ENCODE results near the gene VAV2. TPM values are rescaled to one million over a fixed set of nuclear protein-coding genes. Genes with fewer than 3 reads are reported as not detected.

Gene VAV2
- total and polyA plus RNA-seq, 11 donors, result 3.3 to 9.9 (median 5.3) TPM

DNA sequence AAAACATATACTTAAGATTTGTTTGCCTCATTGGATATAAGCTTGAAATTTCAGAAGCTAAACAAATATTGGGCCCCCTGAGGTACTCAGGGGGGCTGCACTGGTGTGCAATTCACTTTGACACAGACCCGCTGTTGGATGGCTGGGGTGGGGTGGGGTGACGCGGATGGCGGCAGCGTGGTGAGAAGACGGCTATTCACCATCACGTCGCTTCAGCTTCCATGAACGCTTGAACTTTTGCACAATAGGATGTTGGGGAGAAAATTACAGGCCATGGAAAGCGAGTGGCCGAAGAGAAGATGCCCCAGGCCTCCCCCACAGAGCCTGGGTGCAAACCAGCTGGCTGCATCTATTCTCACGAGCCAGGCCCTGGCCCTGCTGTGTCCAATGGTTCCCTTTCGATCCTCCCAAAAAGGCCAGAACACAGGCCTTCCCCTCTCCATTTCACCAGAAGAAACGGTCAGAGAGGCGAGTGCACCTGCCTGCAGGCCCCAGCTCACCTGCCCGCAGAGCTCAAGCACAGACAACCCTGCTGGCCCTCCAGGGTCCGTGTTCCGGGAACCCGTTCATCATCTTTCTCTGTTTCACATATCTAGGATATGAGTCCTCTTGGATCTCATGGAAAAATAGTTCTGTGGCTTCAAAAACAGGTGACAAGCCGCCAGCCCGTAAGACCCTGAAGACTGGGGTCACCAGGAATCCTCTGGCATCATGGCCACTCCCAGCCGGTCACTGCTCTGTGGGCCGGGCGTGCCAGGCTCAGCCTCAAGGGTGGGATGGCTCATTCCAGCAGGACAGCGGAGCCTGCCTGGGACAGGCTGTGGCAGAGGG is 207.2 kb downstream of the VAV2 start:
- H3K27ac ChIP-seq, result no peak overlapping the region
- DNase-seq, result peak in 2 of 5 donors; percentile 13 to 34
- H3K4me1 ChIP-seq, result peaks cover 0 to 42% (median 9%) of the 10 kb centered on the region in 12 donors
- intact Hi-C loops (cut with DNase I), result loop anchor here in 3 of 10 donors (10.0 kb wide), 2 partner anchors 310 to 320 kb away; no protein-coding TSS in a partner anchor
- H3K9me3 ChIP-seq, result no peaks in the 10 kb centered on the region
- 94 to 96% (median 96%) methylated on average over 25 of the region's 25 CpGs for WGBS, 4 donors
- peaks cover 0 to 2% (median 0%) of the 10 kb centered on the region in 9 donors for H3K36me3 ChIP-seq
- ATAC-seq, result no peak
- TF ChIP-seq, protein P1, sequence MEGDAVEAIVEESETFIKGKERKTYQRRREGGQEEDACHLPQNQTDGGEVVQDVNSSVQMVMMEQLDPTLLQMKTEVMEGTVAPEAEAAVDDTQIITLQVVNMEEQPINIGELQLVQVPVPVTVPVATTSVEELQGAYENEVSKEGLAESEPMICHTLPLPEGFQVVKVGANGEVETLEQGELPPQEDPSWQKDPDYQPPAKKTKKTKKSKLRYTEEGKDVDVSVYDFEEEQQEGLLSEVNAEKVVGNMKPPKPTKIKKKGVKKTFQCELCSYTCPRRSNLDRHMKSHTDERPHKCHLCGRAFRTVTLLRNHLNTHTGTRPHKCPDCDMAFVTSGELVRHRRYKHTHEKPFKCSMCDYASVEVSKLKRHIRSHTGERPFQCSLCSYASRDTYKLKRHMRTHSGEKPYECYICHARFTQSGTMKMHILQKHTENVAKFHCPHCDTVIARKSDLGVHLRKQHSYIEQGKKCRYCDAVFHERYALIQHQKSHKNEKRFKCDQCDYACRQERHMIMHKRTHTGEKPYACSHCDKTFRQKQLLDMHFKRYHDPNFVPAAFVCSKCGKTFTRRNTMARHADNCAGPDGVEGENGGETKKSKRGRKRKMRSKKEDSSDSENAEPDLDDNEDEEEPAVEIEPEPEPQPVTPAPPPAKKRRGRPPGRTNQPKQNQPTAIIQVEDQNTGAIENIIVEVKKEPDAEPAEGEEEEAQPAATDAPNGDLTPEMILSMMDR (IDR thresholded peaks at IDR 0.05), result no peak
- TF ChIP-seq POLR2A (IDR thresholded peaks at IDR 0.05), result no peak
- no peaks in the 10 kb centered on the region for H3K27me3 ChIP-seq
- no peak overlapping the region for H3K4me3 ChIP-seq

DNA sequence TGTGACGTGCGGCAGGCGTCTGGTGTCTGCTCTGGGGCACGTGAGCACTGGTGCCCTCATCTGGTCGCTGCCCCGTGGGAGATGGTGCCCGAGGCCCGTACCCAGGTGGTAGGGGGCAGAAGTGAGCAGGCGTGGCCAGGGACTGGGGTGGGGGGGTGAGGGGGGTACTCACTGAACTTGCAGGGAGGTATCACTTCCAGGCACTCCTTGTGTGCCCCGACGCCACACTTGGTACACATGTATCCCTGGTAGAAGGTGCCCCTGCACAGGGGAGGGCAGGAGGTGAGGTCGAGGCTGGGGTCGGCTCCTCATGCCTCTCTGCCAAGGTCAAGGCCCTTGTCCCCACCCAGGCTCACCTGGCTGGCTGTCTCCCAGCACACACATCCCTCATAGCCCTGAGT is 208.8 kb downstream of the VAV2 start:
- Histone ChIP-seq H3K27ac (no peak overlapping the region), H3K4me1 (peaks cover 0 to 26% (median 0%) of the 10 kb centered on the region in 12 donors), H3K36me3 (peaks cover 0 to 11% (median 0%) of the 10 kb centered on the region in 9 donors), H3K4me3 (no peak overlapping the region), H3K9me3 (no peaks in the 10 kb centered on the region), H3K27me3 (no peaks in the 10 kb centered on the region)
- intact Hi-C loops (cut with DNase I), result loop anchor here in 4 of 10 donors (2.0 to 10.0 kb wide), 3 partner anchors 211 to 321 kb away; no protein-coding TSS in a partner anchor
- ATAC-seq (peak in 1 of 4 donors; percentile 35), DNase-seq (peak in 2 of 5 donors; percentile 31 to 52)
- WGBS, 4 donors, result 61 to 83% (median 77%) methylated on average over 10 to 13 of the region's 13 CpGs
- TF ChIP-seq, protein P1 (IDR thresholded peaks at IDR 0.05), result no peak
- no peak for TF ChIP-seq POLR2A (IDR thresholded peaks at IDR 0.05)

DNA sequence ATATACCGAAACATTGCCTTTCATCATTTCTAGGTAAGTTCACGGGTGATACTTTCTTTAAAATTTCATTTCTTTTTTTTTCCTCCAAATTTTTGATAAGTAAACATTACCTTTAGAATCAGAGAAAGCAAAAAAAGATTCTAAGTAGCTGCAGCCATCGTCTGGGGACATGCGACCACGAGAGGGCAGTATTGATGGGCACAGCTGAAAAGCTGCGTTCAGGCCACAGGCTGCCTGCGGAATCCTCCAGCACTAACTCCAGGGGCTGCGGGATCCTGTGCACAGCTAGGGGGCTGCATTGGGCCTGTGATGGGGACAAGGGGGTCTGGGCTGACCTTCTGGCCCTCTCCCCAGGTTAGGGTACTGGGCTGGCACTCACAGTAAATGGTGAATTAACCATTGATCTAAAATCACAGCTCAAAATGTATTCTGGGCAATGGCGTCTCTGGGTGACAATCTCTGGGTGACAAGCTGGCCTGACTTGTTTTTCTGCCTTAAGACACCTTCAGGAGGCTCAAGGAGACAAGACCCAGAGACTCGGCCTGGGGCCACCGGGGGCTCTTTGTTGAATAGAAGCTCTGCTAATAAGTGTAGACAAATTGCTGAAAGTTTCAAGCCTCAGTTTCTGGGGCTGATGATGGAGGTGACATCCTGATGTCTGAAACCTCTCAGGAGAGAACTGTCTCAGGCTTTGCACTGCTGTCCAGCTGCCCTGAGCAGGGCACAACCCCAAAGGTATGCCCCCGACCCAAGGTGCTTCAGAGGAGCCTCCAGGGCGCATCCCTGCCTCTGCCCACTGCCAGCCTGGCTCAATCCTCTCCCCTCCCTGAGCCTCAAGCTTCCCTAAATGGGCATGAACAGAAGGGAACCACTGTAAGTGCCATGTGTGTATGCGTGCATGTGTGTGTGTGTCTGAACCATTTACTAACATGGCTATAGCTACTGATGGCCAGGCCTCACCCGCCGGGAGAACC is 209.7 kb downstream of the VAV2 start:
- DNase-seq (peak; percentile 65 to 78 (median 74)), ATAC-seq (peak in 3 of 4 donors; percentile 6 to 69 (median 64))
- intact Hi-C loops (cut with DNase I), result loop anchor here in 5 of 10 donors (1.0 to 10.0 kb wide), 4 partner anchors 212 to 322 kb away; no protein-coding TSS in a partner anchor
- Histone ChIP-seq H3K36me3 (peaks cover 0 to 18% (median 0%) of the 10 kb centered on the region in 9 donors), H3K9me3 (no peaks in the 10 kb centered on the region), H3K27me3 (no peaks in the 10 kb centered on the region), H3K4me3 (no peak overlapping the region), H3K4me1 (peaks cover 0 to 17% (median 0%) of the 10 kb centered on the region in 12 donors), H3K27ac (no peak overlapping the region)
- TF ChIP-seq POLR2A (IDR thresholded peaks at IDR 0.05), result no peak
- TF ChIP-seq, protein P1 (IDR thresholded peaks at IDR 0.05), result peak; percentile 65 to 89 (median 81)
- WGBS, 4 donors, result 45 to 60% (median 54%) methylated on average over 14 to 16 of the region's 16 CpGs

All from heart left ventricle (tissue), 16 donors.